Measurements from ENCODE around the gene PPP4R4.

- TF ChIP-seq GATA3 (IDR thresholded peaks at IDR 0.05; ENCODE audit: low read depth, low read length) (no peak), GATA2 (IDR thresholded peaks at IDR 0.05; ENCODE audit: low read depth, low read length) (no peak)
These were observed 4.0 kb upstream of the PPP4R4 start for GRCh38 chr14:94170136-94170535.

Data from SH-SY5Y (cell line).